Testis (tissue), 2 donors: ENCODE results near the gene GUK1.

Source experiments
- POLR2A ChIP-seq: fragments of 450-650 bp; IDR thresholded peaks from one replicate; pipeline ENCODE4 v1.6.1; 2017; ENCODE audit warnings: antibody characterized with exemption, mild to moderate bottlenecking, moderate library complexity
- TF ChIP-seq, protein P1 (sequence below), 3 experiments: fragments of 450-650 bp in 2 of 3; fragments of 200-600 bp in 1 of 3; sonication (generic) in 1 of 3; IDR thresholded peaks; one replicate each; pipeline ENCODE4 v1.5.1; 2016 to 2019; ENCODE audit warnings: antibody characterized with exemption in 3 of 3, mild to moderate bottlenecking in 2 of 3, moderate library complexity in 1 of 3

DNA sequence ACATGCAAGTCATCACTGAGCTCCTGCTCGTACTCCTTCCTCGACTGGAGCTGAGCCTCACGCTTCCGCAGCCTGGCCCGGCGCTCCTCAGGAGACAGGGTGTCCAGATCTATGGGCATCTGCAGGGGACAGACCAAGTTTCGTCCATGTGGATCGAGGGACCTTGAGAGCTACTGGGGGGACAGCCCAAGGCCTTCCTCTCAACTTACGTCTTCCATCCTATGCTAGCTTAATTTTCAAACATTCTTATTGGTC lies 33.4 kb upstream of the GUK1 start:
- TF ChIP-seq, protein P1, sequence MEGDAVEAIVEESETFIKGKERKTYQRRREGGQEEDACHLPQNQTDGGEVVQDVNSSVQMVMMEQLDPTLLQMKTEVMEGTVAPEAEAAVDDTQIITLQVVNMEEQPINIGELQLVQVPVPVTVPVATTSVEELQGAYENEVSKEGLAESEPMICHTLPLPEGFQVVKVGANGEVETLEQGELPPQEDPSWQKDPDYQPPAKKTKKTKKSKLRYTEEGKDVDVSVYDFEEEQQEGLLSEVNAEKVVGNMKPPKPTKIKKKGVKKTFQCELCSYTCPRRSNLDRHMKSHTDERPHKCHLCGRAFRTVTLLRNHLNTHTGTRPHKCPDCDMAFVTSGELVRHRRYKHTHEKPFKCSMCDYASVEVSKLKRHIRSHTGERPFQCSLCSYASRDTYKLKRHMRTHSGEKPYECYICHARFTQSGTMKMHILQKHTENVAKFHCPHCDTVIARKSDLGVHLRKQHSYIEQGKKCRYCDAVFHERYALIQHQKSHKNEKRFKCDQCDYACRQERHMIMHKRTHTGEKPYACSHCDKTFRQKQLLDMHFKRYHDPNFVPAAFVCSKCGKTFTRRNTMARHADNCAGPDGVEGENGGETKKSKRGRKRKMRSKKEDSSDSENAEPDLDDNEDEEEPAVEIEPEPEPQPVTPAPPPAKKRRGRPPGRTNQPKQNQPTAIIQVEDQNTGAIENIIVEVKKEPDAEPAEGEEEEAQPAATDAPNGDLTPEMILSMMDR (IDR thresholded peaks at IDR 0.05), result no peak
- TF ChIP-seq POLR2A, result no peak
